Measurements from ENCODE around the gene DGKA. TPM values are rescaled to one million over a fixed set of nuclear protein-coding genes. Genes with fewer than 3 reads are reported as not detected.

The DGKA gene
- total and polyA plus RNA-seq, 2 of the 13 experiments (the other 11 are each of a cell fraction or from before 2014, with no cell fraction given): 2.4 to 5.4 TPM

DNA sequence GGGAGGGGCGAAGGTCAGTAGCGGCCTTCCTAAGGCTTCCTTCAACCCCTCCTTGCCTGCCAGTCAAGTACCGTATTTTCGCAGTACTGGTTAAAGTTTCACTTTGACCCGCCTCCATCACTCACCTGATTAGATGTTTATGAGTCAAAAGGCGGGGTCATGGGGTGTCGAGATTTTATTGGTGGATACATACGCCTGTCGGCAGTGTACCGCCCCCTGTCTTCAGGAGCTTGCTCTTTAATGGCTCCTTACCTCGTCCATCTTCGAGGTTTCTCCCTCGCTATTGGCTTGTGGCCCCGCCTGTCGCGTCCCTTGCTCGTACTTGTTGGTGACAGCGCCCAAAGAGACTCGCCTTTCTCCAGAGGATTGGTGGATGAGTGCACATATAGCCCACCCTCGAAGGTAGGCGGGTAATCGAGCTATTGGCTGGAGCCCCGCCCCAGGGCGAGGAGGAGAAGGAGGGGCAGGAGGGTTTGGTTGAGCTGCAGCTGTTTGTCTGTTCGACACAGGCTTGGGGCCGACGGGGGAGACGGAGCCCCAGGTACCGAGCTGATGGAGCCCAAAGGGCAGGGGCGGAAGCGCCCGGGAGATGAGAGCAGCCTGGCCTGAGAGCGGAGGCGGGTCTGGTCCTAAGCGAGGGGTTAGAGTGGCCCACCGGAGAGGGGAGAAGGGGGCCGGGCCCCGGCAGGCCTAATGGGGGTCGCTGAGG, 42.8 kb downstream of the DGKA start, which contains the start of gene RAB5B (continued):
- TF ChIP-seq, protein P1, sequence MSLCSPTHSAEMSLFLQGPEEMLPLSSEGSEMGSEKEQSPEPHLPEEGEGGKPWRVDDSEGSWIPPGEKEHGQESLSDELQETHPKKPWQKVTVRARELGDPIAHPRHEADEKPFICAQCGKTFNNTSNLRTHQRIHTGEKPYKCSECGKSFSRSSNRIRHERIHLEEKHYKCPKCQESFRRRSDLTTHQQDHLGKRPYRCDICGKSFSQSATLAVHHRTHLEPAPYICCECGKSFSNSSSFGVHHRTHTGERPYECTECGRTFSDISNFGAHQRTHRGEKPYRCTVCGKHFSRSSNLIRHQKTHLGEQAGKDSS (CRISPR knock-in tag; IDR thresholded peaks at IDR 0.05; ENCODE audit: borderline replicate concordance, low read depth): peak; percentile 62; the same call in 1 of the 2 replicates
- TF ChIP-seq SIN3B (IDR thresholded peaks at IDR 0.05; ENCODE audit: low read length): 0 out of 2 replicates have a peak, but pooled peaks have one; percentile 9
- peak; percentile 48; the same call in 1 of the 2 replicates for TF ChIP-seq ETV5 (CRISPR knock-in tag; IDR thresholded peaks at IDR 0.05; ENCODE audit: borderline replicate concordance)
- TF ChIP-seq ZNF101 (CRISPR knock-in tag; IDR thresholded peaks at IDR 0.05; ENCODE audit: borderline replicate concordance, low read depth): 0 out of 2 replicates have a peak, but pooled peaks have one; percentile 50
- peak; percentile 27; the same call in 1 of the 2 replicates for TF ChIP-seq RXRA (CRISPR knock-in tag; IDR thresholded peaks at IDR 0.05)
- TF ChIP-seq, protein P2, sequence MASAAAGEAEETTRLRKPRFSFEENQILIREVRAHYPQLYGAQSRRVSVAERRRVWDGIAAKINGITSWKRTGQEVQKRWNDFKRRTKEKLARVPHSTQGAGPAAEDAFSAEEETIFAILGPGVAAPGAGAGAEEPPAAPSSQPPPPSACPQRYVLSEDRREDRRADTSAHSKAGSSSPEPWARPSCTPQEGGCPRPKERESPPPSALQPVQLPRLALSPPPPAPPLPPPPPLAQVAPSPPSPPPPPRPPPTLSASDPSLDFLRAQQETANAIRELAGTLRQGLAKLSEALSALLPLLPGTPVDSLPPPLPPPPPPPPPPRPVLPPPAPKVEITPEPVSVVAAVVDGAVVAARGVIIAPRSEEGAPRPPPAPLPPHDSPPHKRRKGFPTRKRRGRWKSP (CRISPR knock-in tag; IDR thresholded peaks at IDR 0.05): peak; percentile 85
- peak; percentile 70; the same call in 1 of the 2 replicates for TF ChIP-seq SP5 (CRISPR knock-in tag; IDR thresholded peaks at IDR 0.05; ENCODE audit: borderline replicate concordance, low read depth)
- peak; percentile 87 for TF ChIP-seq ZNF687 (CRISPR knock-in tag; IDR thresholded peaks at IDR 0.05)
- TF ChIP-seq KLF12 (CRISPR knock-in tag; IDR thresholded peaks at IDR 0.05; ENCODE audit: borderline replicate concordance): peak; percentile 84
- peak; percentile 74; the same call in 1 of the 2 replicates for TF ChIP-seq NCOR1 (IDR thresholded peaks at IDR 0.05; ENCODE audit: borderline replicate concordance, low read length)
- no peak for TF ChIP-seq NONO (IDR thresholded peaks at IDR 0.05)
- TF ChIP-seq NONO (CRISPR knock-in tag; conservative IDR thresholded peaks at IDR 0.05): peak; percentile 90; the same call in 1 of the 2 replicates
- TF ChIP-seq ZNF446 (CRISPR knock-in tag; IDR thresholded peaks at IDR 0.05): no peak
- TF ChIP-seq ZNF430 (CRISPR knock-in tag; IDR thresholded peaks at IDR 0.05): peak; percentile 54; the same call in 1 of the 2 replicates
- TF ChIP-seq HDAC6 (IDR thresholded peaks at IDR 0.05; ENCODE audit: low read depth, low read length): no peak
- TF ChIP-seq GATA4 (IDR thresholded peaks at IDR 0.05; ENCODE audit: borderline replicate concordance, low read depth): peak; percentile 75; the same call in 1 of the 2 replicates
- TF ChIP-seq ZNF232 (CRISPR knock-in tag; IDR thresholded peaks at IDR 0.05; ENCODE audit: borderline replicate concordance): peak; percentile 30; the same call in 1 of the 2 replicates
- peak; percentile 99 for TF ChIP-seq NFYB (CRISPR knock-in tag; IDR thresholded peaks at IDR 0.05)
- TF ChIP-seq, protein P3, sequence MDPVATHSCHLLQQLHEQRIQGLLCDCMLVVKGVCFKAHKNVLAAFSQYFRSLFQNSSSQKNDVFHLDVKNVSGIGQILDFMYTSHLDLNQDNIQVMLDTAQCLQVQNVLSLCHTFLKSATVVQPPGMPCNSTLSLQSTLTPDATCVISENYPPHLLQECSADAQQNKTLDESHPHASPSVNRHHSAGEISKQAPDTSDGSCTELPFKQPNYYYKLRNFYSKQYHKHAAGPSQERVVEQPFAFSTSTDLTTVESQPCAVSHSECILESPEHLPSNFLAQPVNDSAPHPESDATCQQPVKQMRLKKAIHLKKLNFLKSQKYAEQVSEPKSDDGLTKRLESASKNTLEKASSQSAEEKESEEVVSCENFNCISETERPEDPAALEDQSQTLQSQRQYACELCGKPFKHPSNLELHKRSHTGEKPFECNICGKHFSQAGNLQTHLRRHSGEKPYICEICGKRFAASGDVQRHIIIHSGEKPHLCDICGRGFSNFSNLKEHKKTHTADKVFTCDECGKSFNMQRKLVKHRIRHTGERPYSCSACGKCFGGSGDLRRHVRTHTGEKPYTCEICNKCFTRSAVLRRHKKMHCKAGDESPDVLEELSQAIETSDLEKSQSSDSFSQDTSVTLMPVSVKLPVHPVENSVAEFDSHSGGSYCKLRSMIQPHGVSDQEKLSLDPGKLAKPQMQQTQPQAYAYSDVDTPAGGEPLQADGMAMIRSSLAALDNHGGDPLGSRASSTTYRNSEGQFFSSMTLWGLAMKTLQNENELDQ (CRISPR knock-in tag; IDR thresholded peaks at IDR 0.05; ENCODE audit: borderline replicate concordance): no peak
- peak; percentile 25; the same call in 1 of the 2 replicates for TF ChIP-seq TBX2 (CRISPR knock-in tag; IDR thresholded peaks at IDR 0.05; ENCODE audit: borderline replicate concordance)
